IMR-90 (cell line): ENCODE results near the gene KLK12. TPM values are rescaled to one million over a fixed set of nuclear protein-coding genes. Genes with fewer than 3 reads are reported as not detected.

ENCODE experiments used
- ATAC-seq: fragments of 200-7000 bp; cut with Tn5 transposase; 2 replicates; pipeline ENCODE4 v1.9.1; 2020; ENCODE audit warnings: low read depth, mild to moderate bottlenecking, moderate library complexity
- BruUV-seq: library from RNA; stranded (reverse); fragments of 400-500 nt; replicated peaks from 2 replicates; lab custom pipeline; 2021; lab: Mats Ljungman, UMichigan
- CTCF ChIA-PET: fragments of 300-600 bp; formaldehyde crosslinking; extraction: SDS; loops from one replicate; lab custom pipeline; 2021; ENCODE audit warnings: antibody characterized with exemption; lab: Yijun Ruan, JAX
- POLR2A ChIA-PET: fragments of 300-600 bp; sonication (Branson Sonifier 250); formaldehyde crosslinking; loops from one replicate; lab custom pipeline; 2022; ENCODE audit warnings: antibody characterized with exemption; ENCODE audit not compliant: unreplicated experiment; lab: Charles Lee
- DNase-seq: peaks from one replicate; pipeline ENCODE4 v3.0.0; 2013
- H2AFZ ChIP-seq: replicated peaks from 2 replicates; pipeline ENCODE3; 2013; ENCODE audit warnings: low read length, mild to moderate bottlenecking; ENCODE audit not compliant: poor library complexity
- H2AK5ac ChIP-seq: 2 replicates; pipeline ENCODE4 v1.6.1; 2013; ENCODE audit warnings: low read depth, low read length, inconsistent platforms
- H2AK9ac ChIP-seq: replicated peaks from 2 replicates; pipeline ENCODE3; 2013; ENCODE audit warnings: mild to moderate bottlenecking, low read depth, low read length, moderate library complexity; ENCODE audit not compliant: poor library complexity
- H2BK120ac ChIP-seq: 2 replicates; pipeline ENCODE4 v1.6.1; 2013; ENCODE audit warnings: low read depth, low read length, inconsistent platforms
- H2BK15ac ChIP-seq: 3 replicates; pipeline ENCODE4 v1.6.1; 2013; ENCODE audit warnings: low read depth, low read length, inconsistent platforms
- H2BK20ac ChIP-seq: 2 replicates; pipeline ENCODE4 v1.6.1; 2013; ENCODE audit warnings: low read depth, mild to moderate bottlenecking, inconsistent platforms, low read length, moderate library complexity
- H2BK5ac ChIP-seq: 2 replicates; pipeline ENCODE4 v1.6.1; 2013; ENCODE audit warnings: mild to moderate bottlenecking, low read depth, low read length, inconsistent platforms; ENCODE audit not compliant: poor library complexity, severe bottlenecking
- H3K14ac ChIP-seq: replicated peaks from 2 replicates; pipeline ENCODE4 v1.6.1; 2013; ENCODE audit warnings: low read depth, low read length, inconsistent platforms
- H3K18ac ChIP-seq: 2 replicates; pipeline ENCODE4 v1.6.1; 2013; ENCODE audit warnings: low read depth, low read length, control low read depth
- H3K23ac ChIP-seq: 2 replicates; pipeline ENCODE4 v1.6.1; 2013; ENCODE audit warnings: low read depth, low read length, inconsistent platforms
- H3K27ac ChIP-seq: 2 replicates; pipeline ENCODE4 v1.5.1; 2013; ENCODE audit warnings: mild to moderate bottlenecking, control low read depth, low read length; ENCODE audit not compliant: insufficient read depth
- H3K27me3 ChIP-seq: 2 replicates; pipeline ENCODE4 v1.6.1; 2013; ENCODE audit warnings: low read length; ENCODE audit not compliant: control insufficient read depth, insufficient read depth
- H3K36me3 ChIP-seq: 2 replicates; pipeline ENCODE4 v1.6.1; 2013; ENCODE audit warnings: low read length, mixed read lengths; ENCODE audit not compliant: control insufficient read depth, insufficient read depth
- H3K4ac ChIP-seq: 2 replicates; pipeline ENCODE4 v1.6.1; 2013; ENCODE audit warnings: low read depth, low read length, inconsistent platforms
- H3K4me1 ChIP-seq: 2 replicates; pipeline ENCODE4 v1.6.1; 2013; ENCODE audit warnings: low read length, mixed read lengths; ENCODE audit not compliant: control insufficient read depth, insufficient read depth
- H3K4me2 ChIP-seq: 2 replicates; pipeline ENCODE4 v1.6.1; 2013; ENCODE audit warnings: low read depth, mild to moderate bottlenecking, control low read depth, low read length, moderate library complexity
- H3K4me3 ChIP-seq: 2 replicates; pipeline ENCODE4 v1.5.1; 2013; ENCODE audit warnings: low read depth, mild to moderate bottlenecking, control low read depth, low read length, moderate library complexity; ENCODE audit not compliant: insufficient read depth
- H3K56ac ChIP-seq: 2 replicates; pipeline ENCODE4 v1.6.1; 2013; ENCODE audit warnings: low read length, inconsistent platforms; ENCODE audit not compliant: insufficient read depth; ENCODE audit errors: extremely low read depth
- H3K79me1 ChIP-seq, 2 experiments: 2 replicates each; pipeline ENCODE4 v1.6.1; 2013; ENCODE audit warnings: low read length in 2 of 2, inconsistent platforms in 1 of 2, low read depth in 1 of 2
- H3K9ac ChIP-seq: 2 replicates; pipeline ENCODE4 v1.6.1; 2013; ENCODE audit warnings: low read depth, low read length, control low read depth
- H3K9me1 ChIP-seq: 2 replicates; pipeline ENCODE4 v1.6.1; 2013; ENCODE audit warnings: low read length, inconsistent platforms; ENCODE audit not compliant: insufficient read depth
- H3K9me3 ChIP-seq: 2 replicates; pipeline ENCODE4 v1.6.1; 2013; ENCODE audit warnings: low read length; ENCODE audit not compliant: control insufficient read depth, insufficient read depth
- H4K20me1 ChIP-seq: 2 replicates; pipeline ENCODE4 v1.6.1; 2013; ENCODE audit warnings: low read length, inconsistent platforms; ENCODE audit not compliant: insufficient read depth
- H4K5ac ChIP-seq: 2 replicates; pipeline ENCODE4 v1.6.1; 2013; ENCODE audit warnings: mild to moderate bottlenecking, low read depth, low read length, control low read depth
- H4K8ac ChIP-seq, 2 experiments: 2 replicates each; pipeline ENCODE4 v1.6.1; 2013; ENCODE audit warnings: low read depth in 2 of 2, low read length in 2 of 2, control low read depth in 1 of 2, inconsistent platforms in 1 of 2
- H4K91ac ChIP-seq: 2 replicates; pipeline ENCODE4 v1.6.1; 2013; ENCODE audit warnings: low read depth, low read length, inconsistent platforms; ENCODE audit not compliant: insufficient read depth
- BHLHE40 ChIP-seq: fragments of 150-350 bp; IDR thresholded peaks from 2 replicates; pipeline ENCODE4 v1.6.1; 2016; ENCODE audit warnings: mild to moderate bottlenecking, low read depth, low read length
- CEBPB ChIP-seq: IDR thresholded peaks from 2 replicates; pipeline ENCODE4 v1.6.1; 2012; ENCODE audit warnings: low read depth, low read length, improper control_type of control experiment
- CHD1 ChIP-seq: IDR thresholded peaks from 2 replicates; pipeline ENCODE4 v1.6.1; 2012; ENCODE audit warnings: low read depth, low read length, improper control_type of control experiment
- CTCF ChIP-seq: conservative IDR thresholded peaks from 2 replicates; pipeline ENCODE4 v1.5.1; 2012; ENCODE audit warnings: mild to moderate bottlenecking, low read depth, low read length, improper control_type of control experiment
- ELK1 ChIP-seq: fragments of 150-350 bp; IDR thresholded peaks from 2 replicates; pipeline ENCODE4 v1.6.1; 2016; ENCODE audit warnings: low read depth, mild to moderate bottlenecking, low read length, moderate library complexity, borderline replicate concordance
- FOS ChIP-seq: fragments of 150-350 bp; IDR thresholded peaks from 2 replicates; pipeline ENCODE4 v1.6.1; 2016; ENCODE audit warnings: low read depth, low read length
- MXI1 ChIP-seq: IDR thresholded peaks from 2 replicates; pipeline ENCODE4 v1.6.1; 2012; ENCODE audit warnings: low read depth, mild to moderate bottlenecking, low read length, moderate library complexity, borderline replicate concordance
- NFE2L2 ChIP-seq: fragments of 150-350 bp; IDR thresholded peaks from 2 replicates; pipeline ENCODE4 v1.6.1; 2016; ENCODE audit warnings: low read depth, mild to moderate bottlenecking, low read length
- POLR2A ChIP-seq: IDR thresholded peaks from 2 replicates; pipeline ENCODE4 v1.6.1; 2012; ENCODE audit warnings: mild to moderate bottlenecking, low read depth, low read length
- RAD21 ChIP-seq: IDR thresholded peaks from 2 replicates; pipeline ENCODE4 v1.6.1; 2012; ENCODE audit warnings: low read length, improper control_type of control experiment
- RCOR1 ChIP-seq: IDR thresholded peaks from 2 replicates; pipeline ENCODE4 v1.6.1; 2012; ENCODE audit warnings: mild to moderate bottlenecking, low read length, improper control_type of control experiment; ENCODE audit not compliant: insufficient replicate concordance
- SMC3 ChIP-seq: fragments of 150-350 bp; IDR thresholded peaks from 2 replicates; pipeline ENCODE4 v1.6.1; 2016; ENCODE audit warnings: low read depth, mild to moderate bottlenecking, antibody characterized with exemption, low read length, moderate library complexity
- USF2 ChIP-seq: fragments of 150-350 bp; IDR thresholded peaks from 2 replicates; pipeline ENCODE4 v1.6.1; 2017; ENCODE audit warnings: mild to moderate bottlenecking, antibody characterized with exemption, low read length, low read depth
- WGBS, 2 experiments: methylation state at CpG; one replicate each; pipeline versions ENCODE4 v1.1.5 to v1.1.7; 2013; ENCODE audit warnings: missing lambda C conversion rate in 2 of 2; ENCODE audit not compliant: insufficient read length in 1 of 2; ENCODE audit errors: extremely low coverage in 2 of 2; 5-methylcytosine and 5-hydroxymethylcytosine counted together
- dilution Hi-C: fragments of 300-500 bp; cut with HindIII; formaldehyde crosslinking; loops from one replicate; pipeline ENCODE4 v1.14.3; 2018; ENCODE audit warnings: low sequenced_read_pairs; ENCODE audit not compliant: unreplicated experiment
- in situ Hi-C: fragments of 300-500 bp; cut with MboI; formaldehyde crosslinking; loops from 3 replicates; pipeline ENCODE4 v1.14.3; 2019; ENCODE audit warnings: low sequenced_read_pairs, inconsistent platforms, mixed read lengths
- intact Hi-C: fragments of 100-400 bp; cut with micrococcal nuclease; formaldehyde crosslinking; loops from 2 replicates; pipeline ENCODE4 v1.10.0; 2022
- polyA plus RNA-seq, 3 experiments: library from polyadenylated mRNA; depleted of rRNA; stranded (reverse); fragments of >200 nt; gene quantifications; 2 replicates each; pipeline ENCODE4 v1.2.3, GENCODE V29; 2012; ENCODE audit warnings: low replicate concordance in 1 of 3
- total RNA-seq: library from RNA; depleted of rRNA; stranded (reverse); fragments of >200 nt; gene quantifications from 2 replicates; pipeline ENCODE4 v1.2.3, GENCODE V29; 2012

KLK12 gene
- total and polyA plus RNA-seq, 2 of the 4 experiments (the other 2 are of a cell fraction) = not detected

GRCh38 chr19:51027126-51027806, 7.5 kb downstream of the KLK12 start:
- ChIA-PET CTCF (no interaction called here), POLR2A (no interaction called here)
- H4K5ac ChIP-seq = no peak overlapping the region
- no peak overlapping the region for H2BK20ac ChIP-seq
- no peak overlapping the region for H3K27ac ChIP-seq
- H2BK5ac ChIP-seq = no peak overlapping the region
- no peak overlapping the region for H3K18ac ChIP-seq
- H3K9me3 ChIP-seq = peaks cover 4% of the 10 kb centered on the region; the same call in 1 of the 2 replicates
- WGBS, 2 experiments = 14% methylated on average over 4 of the region's 14 CpGs; no CpG with 5 or more reads in 1 of the 2 experiments
- no peak for DNase-seq
- no peaks in the 10 kb centered on the region for H3K9me1 ChIP-seq
- H3K4ac ChIP-seq = no peak overlapping the region
- no peak overlapping the region for H3K4me2 ChIP-seq
- TF ChIP-seq SMC3 = no peak
- TF ChIP-seq BHLHE40 = no peak
- no peak for TF ChIP-seq CEBPB
- TF ChIP-seq FOS = no peak
- TF ChIP-seq RCOR1 = no peak
- no peak for TF ChIP-seq CHD1
- TF ChIP-seq MXI1 = no peak
- TF ChIP-seq RAD21 = no peak
- no peak for TF ChIP-seq ELK1
- no peak for TF ChIP-seq NFE2L2
- no peak for TF ChIP-seq CTCF
- TF ChIP-seq USF2 = no peak
- TF ChIP-seq POLR2A = no peak
- H3K56ac ChIP-seq = no peak overlapping the region
- no peak overlapping the region for H2BK120ac ChIP-seq
- ATAC-seq = no peak
- no peaks in the 10 kb centered on the region for H3K36me3 ChIP-seq
- no peaks in the 10 kb centered on the region for H3K4me1 ChIP-seq
- H2AFZ ChIP-seq = no peak overlapping the region
- H4K8ac ChIP-seq = no peak overlapping the region
- H2BK15ac ChIP-seq = no peak overlapping the region
- H3K14ac ChIP-seq = no peak overlapping the region
- H3K79me1 ChIP-seq = no peaks in the 10 kb centered on the region
- no peak overlapping the region for H4K91ac ChIP-seq
- no peak overlapping the region for H2AK9ac ChIP-seq
- H2AK5ac ChIP-seq = no peak overlapping the region
- no peaks in the 10 kb centered on the region for H3K27me3 ChIP-seq
- no TSS peak for BruUV-seq
- in situ Hi-C loops (no loop called here), intact Hi-C loops (no loop called here), dilution Hi-C loops (no loop called here)
- H4K20me1 ChIP-seq = no peaks in the 10 kb centered on the region
- no peak overlapping the region for H3K9ac ChIP-seq
- no peak overlapping the region for H3K4me3 ChIP-seq
- no peak overlapping the region for H3K23ac ChIP-seq
